Activated T-helper 1 cell treated with anti-CD3 and anti-CD28 coated beads, Interleukin-12 subunit alpha, Interleukin-12 subunit beta, Interleukin-2, Interleukin-4 antibody, amounts not matched to agents 30 ng/mL and 10 ng/mL and 1 ng/mL, durations not matched to agents 14 hours and 24 hours and 36 hours (primary cell): ENCODE results near the gene FAM216B. TPM values are rescaled to one million over a fixed set of nuclear protein-coding genes. Genes with fewer than 3 reads are reported as not detected.
"Not testable (repeated sequence)": the region's sequence is repeated elsewhere in the genome, so short reads cannot be mapped to it uniquely, and the experiment has no call there.

Source experiments
- DNase-seq: peaks from one replicate; pipeline ENCODE4 v3.0.0; 2021; ENCODE audit warnings: low spot score
- H3K27ac Mint-ChIP-seq: one replicate; pipeline ENCODE4 v1.8.0; 2021; ENCODE audit warnings: mild to moderate bottlenecking, mixed read lengths
- H3K27me3 Mint-ChIP-seq: one replicate; pipeline ENCODE4 v1.8.0; 2022; ENCODE audit warnings: mild to moderate bottlenecking, moderate library complexity, mixed read lengths; ENCODE audit not compliant: insufficient read depth
- H3K36me3 Mint-ChIP-seq: one replicate; pipeline ENCODE4 v1.8.0; 2021; ENCODE audit warnings: low read depth, mixed read lengths
- H3K4me1 Mint-ChIP-seq: one replicate; pipeline ENCODE4 v1.8.0; 2021; ENCODE audit warnings: low read depth, mixed read lengths
- H3K4me3 Mint-ChIP-seq: one replicate; pipeline ENCODE4 v1.8.0; 2021; ENCODE audit warnings: mild to moderate bottlenecking, moderate library complexity, mixed read lengths
- H3K9me3 Mint-ChIP-seq: one replicate; pipeline ENCODE4 v1.8.0; 2021; ENCODE audit warnings: mixed read lengths
- intact Hi-C: fragments of 100-400 bp; cut with micrococcal nuclease; formaldehyde crosslinking; loops from one replicate; pipeline ENCODE4 v1.15.1; 2024
- total RNA-seq: library from RNA; stranded (reverse); gene quantifications from 2 replicates; pipeline ENCODE4 v1.2.3, GENCODE V29; 2022

The FAM216B gene
- total RNA-seq, 1 donor from 2014 or later = not detected

- no peak for DNase-seq
- H3K9me3 Mint-ChIP-seq = peaks cover 3% of the 10 kb centered on the region
- no peak overlapping the region for H3K4me3 Mint-ChIP-seq
- H3K27me3 Mint-ChIP-seq = no peaks in the 10 kb centered on the region
- no peak overlapping the region for H3K27ac Mint-ChIP-seq
- peaks cover 2% of the 10 kb centered on the region for H3K4me1 Mint-ChIP-seq
- intact Hi-C loops = no loop called here
- no peaks in the 10 kb centered on the region for H3K36me3 Mint-ChIP-seq
These were observed 23.5 kb upstream of the FAM216B start for GRCh38 chr13:42757678-42758420.

GRCh38 chr13:42758515-42758914 is 22.9 kb upstream of the FAM216B start:
- intact Hi-C loops = no loop called here
- Mint-ChIP-seq H3K4me3 (no peak overlapping the region), H3K27me3 (no peaks in the 10 kb centered on the region), H3K4me1 (peaks cover 5% of the 10 kb centered on the region), H3K9me3 (peaks cover 3% of the 10 kb centered on the region), H3K27ac (no peak overlapping the region), H3K36me3 (no peaks in the 10 kb centered on the region)
- DNase-seq = no peak

- no peak for DNase-seq
- H3K27ac Mint-ChIP-seq = no peak overlapping the region
- peaks cover 5% of the 10 kb centered on the region for H3K4me1 Mint-ChIP-seq
- no peaks in the 10 kb centered on the region for H3K36me3 Mint-ChIP-seq
- H3K9me3 Mint-ChIP-seq = peaks cover 3% of the 10 kb centered on the region
- intact Hi-C loops = no loop called here
- H3K27me3 Mint-ChIP-seq = peaks cover 8% of the 10 kb centered on the region
- no peak overlapping the region for H3K4me3 Mint-ChIP-seq
These were observed 20.4 kb upstream of the FAM216B start for GRCh38 chr13:42760951-42761350.

GRCh38 chr13:42762251-42762650 is 19.1 kb upstream of the FAM216B start:
- intact Hi-C loops = no loop called here
- Mint-ChIP-seq H3K4me3 (no peak overlapping the region), H3K36me3 (no peaks in the 10 kb centered on the region), H3K27me3 (peaks cover 9% of the 10 kb centered on the region), H3K4me1 (peaks cover 5% of the 10 kb centered on the region), H3K27ac (no peak overlapping the region), H3K9me3 (peaks cover 3% of the 10 kb centered on the region)
- DNase-seq = no peak

DNA sequence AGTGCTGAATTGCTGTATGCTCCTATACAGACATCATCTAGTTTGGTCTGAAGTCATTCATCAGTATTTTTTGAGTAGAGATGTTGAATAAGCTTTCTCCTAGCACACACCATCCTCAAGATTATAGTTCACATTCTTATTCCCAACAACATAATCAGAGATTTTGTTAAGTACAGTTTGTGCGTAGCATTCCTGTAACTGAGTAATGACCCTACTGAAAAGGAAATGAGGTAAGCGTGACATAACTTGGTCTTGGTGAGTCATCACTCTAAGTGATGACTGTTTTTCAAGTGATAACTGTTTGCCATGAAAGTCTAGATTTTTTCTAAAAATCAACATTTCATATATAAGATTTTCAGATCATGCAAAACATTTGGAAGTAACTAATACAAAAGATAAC is 18.5 kb upstream of the FAM216B start:
- peaks cover 10% of the 10 kb centered on the region for H3K27me3 Mint-ChIP-seq
- H3K4me3 Mint-ChIP-seq = no peak overlapping the region
- H3K9me3 Mint-ChIP-seq = peaks cover 3% of the 10 kb centered on the region
- no peak for DNase-seq
- H3K4me1 Mint-ChIP-seq = peaks cover 5% of the 10 kb centered on the region
- no peaks in the 10 kb centered on the region for H3K36me3 Mint-ChIP-seq
- intact Hi-C loops = no loop called here
- no peak overlapping the region for H3K27ac Mint-ChIP-seq

- H3K4me1 Mint-ChIP-seq = peaks cover 5% of the 10 kb centered on the region
- DNase-seq = no peak
- no peaks in the 10 kb centered on the region for H3K36me3 Mint-ChIP-seq
- intact Hi-C loops = no loop called here
- H3K27ac Mint-ChIP-seq = no peak overlapping the region
- H3K27me3 Mint-ChIP-seq = peaks cover 10% of the 10 kb centered on the region
- H3K9me3 Mint-ChIP-seq = peaks cover 3% of the 10 kb centered on the region
- H3K4me3 Mint-ChIP-seq = no peak overlapping the region
These were observed 15.4 kb upstream of the FAM216B start for GRCh38 chr13:42766016-42766415.

GRCh38 chr13:42769650-42770049 is 11.7 kb upstream of the FAM216B start:
- Mint-ChIP-seq H3K4me1 (no peaks in the 10 kb centered on the region), H3K4me3 (no peak overlapping the region), H3K27ac (no peak overlapping the region), H3K27me3 (peaks cover 7% of the 10 kb centered on the region), H3K36me3 (no peaks in the 10 kb centered on the region), H3K9me3 (no peaks in the 10 kb centered on the region)
- no peak for DNase-seq
- intact Hi-C loops = no loop called here

GRCh38 chr13:42776558-42776957 is 4.8 kb upstream of the FAM216B start:
- H3K27me3 Mint-ChIP-seq, DNase-seq, H3K27ac Mint-ChIP-seq, H3K36me3 Mint-ChIP-seq, H3K4me3 Mint-ChIP-seq, H3K4me1 Mint-ChIP-seq, H3K9me3 Mint-ChIP-seq, intact Hi-C loops: not testable (repeated sequence)

- Mint-ChIP-seq H3K27ac (no peak overlapping the region), H3K9me3 (no peaks in the 10 kb centered on the region), H3K36me3 (no peaks in the 10 kb centered on the region), H3K4me1 (no peaks in the 10 kb centered on the region), H3K27me3 (peaks cover 2% of the 10 kb centered on the region), H3K4me3 (no peak overlapping the region)
- intact Hi-C loops = no loop called here
- no peak for DNase-seq
These were observed 3.9 kb upstream of the FAM216B start for GRCh38 chr13:42777467-42777866.

DNA sequence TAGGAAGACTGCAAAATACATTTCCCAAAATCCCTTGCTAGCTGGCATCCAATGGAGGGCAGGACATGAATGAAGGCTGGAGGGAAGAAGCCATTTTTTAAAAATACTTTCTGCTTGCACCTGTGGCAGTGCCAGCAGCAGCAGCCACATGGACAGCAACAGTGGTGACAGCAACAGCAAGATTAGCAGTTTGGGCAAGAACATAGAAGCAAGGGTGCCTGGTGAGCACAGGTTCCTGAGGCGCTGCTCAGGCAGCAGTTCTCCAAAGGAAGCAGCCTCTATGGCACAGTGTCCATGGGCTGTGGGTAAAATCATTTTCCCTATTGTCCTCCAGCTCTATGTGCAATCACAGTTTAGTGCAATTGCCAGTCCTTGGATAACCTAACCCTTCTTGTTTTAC is 1.3 kb upstream of the FAM216B start:
- Mint-ChIP-seq H3K4me3 (no peak overlapping the region), H3K27me3 (peaks cover 2% of the 10 kb centered on the region), H3K36me3 (no peaks in the 10 kb centered on the region), H3K27ac (no peak overlapping the region), H3K4me1 (no peaks in the 10 kb centered on the region), H3K9me3 (no peaks in the 10 kb centered on the region)
- intact Hi-C loops = no loop called here
- DNase-seq = no peak

DNA sequence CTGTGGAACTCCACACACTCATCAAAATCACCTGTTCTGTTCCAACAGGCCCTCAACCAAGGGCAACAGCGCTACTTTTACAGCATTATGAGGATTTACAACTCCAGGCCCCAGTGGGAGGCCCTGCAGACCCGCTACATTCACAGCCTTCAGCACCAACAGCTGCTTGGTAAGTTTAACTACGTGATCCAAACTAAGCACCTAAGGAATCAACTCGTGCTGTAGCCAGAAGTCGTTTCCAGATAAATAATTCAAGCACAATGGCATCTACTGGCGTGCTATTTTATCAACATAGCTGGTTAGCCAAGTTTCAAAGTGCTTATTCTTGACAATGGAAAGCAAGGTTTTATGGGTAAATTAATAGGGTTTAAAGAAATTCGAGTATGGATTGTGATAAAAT is 5.3 kb downstream of the FAM216B start:
- H3K9me3 Mint-ChIP-seq = no peaks in the 10 kb centered on the region
- no peaks in the 10 kb centered on the region for H3K4me1 Mint-ChIP-seq
- peaks cover 2% of the 10 kb centered on the region for H3K27me3 Mint-ChIP-seq
- no peak overlapping the region for H3K27ac Mint-ChIP-seq
- intact Hi-C loops = no loop called here
- H3K36me3 Mint-ChIP-seq = no peaks in the 10 kb centered on the region
- no peak overlapping the region for H3K4me3 Mint-ChIP-seq
- no peak for DNase-seq

DNA sequence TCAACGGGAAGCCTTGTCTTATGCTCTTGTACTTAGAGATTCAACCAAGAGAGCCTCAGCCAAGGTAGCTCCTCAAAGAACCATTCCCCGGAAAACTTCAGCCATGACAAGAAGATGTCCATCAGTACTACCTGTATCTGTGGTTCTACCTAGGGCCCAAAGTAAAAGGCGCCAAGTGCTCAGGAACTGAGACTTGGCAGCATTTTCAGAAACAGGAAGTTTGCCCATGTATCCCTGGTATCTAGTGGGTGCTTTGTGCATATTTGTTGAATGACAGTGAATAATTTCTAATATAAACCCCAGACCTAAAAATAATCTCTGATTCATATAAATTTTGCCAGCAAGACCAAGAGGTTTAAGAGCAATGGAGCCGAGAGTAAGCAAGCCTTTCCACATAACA is 7.2 kb downstream of the FAM216B start:
- no peaks in the 10 kb centered on the region for H3K36me3 Mint-ChIP-seq
- intact Hi-C loops = no loop called here

DNA sequence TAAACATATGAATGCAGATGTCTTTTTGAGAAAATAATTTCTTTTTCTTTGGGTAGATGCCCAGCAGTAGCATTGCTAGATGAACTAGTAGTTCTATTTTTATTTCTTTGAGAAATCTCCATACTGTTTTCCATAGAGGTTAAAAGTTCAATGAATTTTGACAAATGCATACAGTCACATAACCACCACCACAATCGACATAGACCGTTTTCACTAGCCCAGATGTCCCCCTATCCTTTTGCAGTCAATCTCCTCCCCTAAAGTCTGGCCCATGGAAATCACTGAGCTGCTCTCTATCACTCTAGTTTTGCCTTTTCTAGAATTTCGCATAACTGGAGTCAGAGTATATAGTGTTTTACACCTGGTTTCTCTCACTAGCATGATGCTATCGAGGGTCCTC is 10.8 kb downstream of the FAM216B start:
- no peak for DNase-seq
- H3K27ac Mint-ChIP-seq = no peak overlapping the region
- peaks cover 8% of the 10 kb centered on the region for H3K27me3 Mint-ChIP-seq
- intact Hi-C loops = no loop called here
- H3K4me1 Mint-ChIP-seq = no peaks in the 10 kb centered on the region
- no peaks in the 10 kb centered on the region for H3K36me3 Mint-ChIP-seq
- no peak overlapping the region for H3K4me3 Mint-ChIP-seq
- no peaks in the 10 kb centered on the region for H3K9me3 Mint-ChIP-seq

More for the DNA sequence above, 7.2 kb downstream of the FAM216B start:
- Mint-ChIP-seq H3K9me3 (no peaks in the 10 kb centered on the region), H3K27ac (no peak overlapping the region), H3K27me3 (no peaks in the 10 kb centered on the region), H3K4me1 (no peaks in the 10 kb centered on the region), H3K4me3 (no peak overlapping the region)
- DNase-seq = no peak
